Keratinocyte (primary cell): ENCODE results near the gene ZNF584. TPM values are rescaled to one million over a fixed set of nuclear protein-coding genes. Genes with fewer than 3 reads are reported as not detected.

Experiments used
- DNase-seq: peaks from one replicate; pipeline ENCODE4 v3.0.0-alpha.2; 2011; ENCODE audit warnings: low read depth, missing footprints, low spot score
- FAIRE-seq: peaks from 2 replicates; lab custom pipeline; 2011; peaks lifted over from hg19 to GRCh38; lab: Jason Lieb, UNC
- H2AFZ ChIP-seq: 2 replicates; pipeline ENCODE4 v1.6.0; 2012; ENCODE audit warnings: low read length, control low read depth, inconsistent platforms; ENCODE audit not compliant: control insufficient read depth
- H3K27ac ChIP-seq: 2 replicates; pipeline ENCODE4 v1.5.1; 2011; ENCODE audit warnings: low read length; ENCODE audit not compliant: control insufficient read depth, insufficient read depth
- H3K27me3 ChIP-seq: 3 replicates; pipeline ENCODE4 v1.6.0; 2011; ENCODE audit warnings: low read length; ENCODE audit not compliant: control insufficient read depth, insufficient read depth; ENCODE audit errors: extremely low read depth
- H3K36me3 ChIP-seq, 2 experiments: 2 replicates in 1 of 2; 3 replicates in 1 of 2; pipeline ENCODE4 v1.5.1; 2011; ENCODE audit warnings: low read length in 2 of 2, mild to moderate bottlenecking in 1 of 2; ENCODE audit not compliant: control insufficient read depth in 2 of 2, insufficient read depth in 2 of 2; ENCODE audit errors: extremely low read depth in 1 of 2
- H3K4me1 ChIP-seq: 3 replicates; pipeline ENCODE4 v1.5.1; 2011; ENCODE audit warnings: low read length; ENCODE audit not compliant: control insufficient read depth, insufficient read depth; ENCODE audit errors: extremely low read depth
- H3K4me2 ChIP-seq: 3 replicates; pipeline ENCODE4 v1.6.0; 2011; ENCODE audit warnings: low read depth, low read length; ENCODE audit not compliant: control insufficient read depth, insufficient read depth; ENCODE audit errors: extremely low read depth
- H3K4me3 ChIP-seq, 3 experiments: fragments of 200-600 bp in 1 of 3; sonication (generic) in 1 of 3; 2 replicates in 2 of 3; 3 replicates in 1 of 3; pipeline ENCODE4 v1.5.1; 2011 to 2016; ENCODE audit warnings: low read length in 3 of 3, mild to moderate bottlenecking in 3 of 3, control low read depth in 2 of 3, inconsistent platforms in 1 of 3, low read depth in 1 of 3, mixed read lengths in 1 of 3, mixed run types in 1 of 3, moderate library complexity in 1 of 3; ENCODE audit not compliant: control insufficient read depth in 2 of 3, insufficient read depth in 2 of 3; ENCODE audit errors: extremely low read depth in 1 of 3
- H3K79me2 ChIP-seq: 2 replicates; pipeline ENCODE4 v1.6.0; 2012; ENCODE audit warnings: low read length; ENCODE audit not compliant: control insufficient read depth, insufficient read depth
- H3K9ac ChIP-seq: 3 replicates; pipeline ENCODE4 v1.6.0; 2011; ENCODE audit warnings: low read length; ENCODE audit not compliant: control insufficient read depth, insufficient read depth; ENCODE audit errors: extremely low read depth
- H3K9me1 ChIP-seq: 3 replicates; pipeline ENCODE4 v1.6.0; 2011; ENCODE audit warnings: low read length; ENCODE audit not compliant: control insufficient read depth, insufficient read depth; ENCODE audit errors: extremely low read depth
- H3K9me3 ChIP-seq: 2 replicates; pipeline ENCODE4 v1.5.1; 2012; ENCODE audit warnings: low read depth, low read length; ENCODE audit not compliant: control insufficient read depth
- H4K20me1 ChIP-seq: 3 replicates; pipeline ENCODE4 v1.6.0; 2011; ENCODE audit warnings: low read length; ENCODE audit not compliant: control insufficient read depth, insufficient read depth; ENCODE audit errors: extremely low read depth
- CTCF ChIP-seq, 3 experiments: IDR thresholded peaks in 1 of 3; conservative IDR thresholded peaks in 1 of 3; optimal IDR thresholded peaks in 1 of 3; 2 replicates in 2 of 3; 3 replicates in 1 of 3; pipeline versions ENCODE3 to v1.5.1; 2011; ENCODE audit warnings: low read length in 3 of 3, mild to moderate bottlenecking in 3 of 3, moderate library complexity in 2 of 3, control low read depth in 1 of 3, inconsistent platforms in 1 of 3; ENCODE audit not compliant: insufficient read depth in 2 of 3; ENCODE audit errors: extremely low read depth in 1 of 3
- EZH2 ChIP-seq: IDR thresholded peaks from one replicate; pipeline ENCODE4 v1.6.1; 2012; ENCODE audit warnings: inconsistent platforms, mild to moderate bottlenecking, low read length, moderate library complexity
- dilution Hi-C: fragments of 300-500 bp; cut with MboI; formaldehyde crosslinking; loops from one replicate; pipeline ENCODE4 v1.7.0; 2020; ENCODE audit warnings: low sequenced_read_pairs; ENCODE audit not compliant: extremely low pct_ligation_motif_present
- polyA plus RNA-seq, 5 experiments: library from polyadenylated mRNA; depleted of rRNA in 3 of 5; stranded (reverse) in 3 of 5; stranded (forward) in 1 of 5; unstranded in 1 of 5; fragments of >200 nt; gene quantifications; 1 replicate in 1 of 5; 2 replicates in 3 of 5; 3 replicates in 1 of 5; pipeline versions ENCODE4 v1.2.1 to v1.2.3, GENCODE V29; 2011 to 2012; ENCODE audit warnings: missing spikeins in 2 of 5, low read depth in 1 of 5, low replicate concordance in 1 of 5

Gene ZNF584
- polyA plus RNA-seq, 1 donor (not counting 4 experiments of a cell fraction or from before 2014, with no cell fraction given) = 12.2 TPM

- dilution Hi-C loops = no loop called here
- H3K4me1 ChIP-seq = peaks cover 32% of the 10 kb centered on the region
- no peak for FAIRE-seq
These were observed 23.0 kb upstream of the ZNF584 start for GRCh38 chr19:58385313-58385890.

DNA sequence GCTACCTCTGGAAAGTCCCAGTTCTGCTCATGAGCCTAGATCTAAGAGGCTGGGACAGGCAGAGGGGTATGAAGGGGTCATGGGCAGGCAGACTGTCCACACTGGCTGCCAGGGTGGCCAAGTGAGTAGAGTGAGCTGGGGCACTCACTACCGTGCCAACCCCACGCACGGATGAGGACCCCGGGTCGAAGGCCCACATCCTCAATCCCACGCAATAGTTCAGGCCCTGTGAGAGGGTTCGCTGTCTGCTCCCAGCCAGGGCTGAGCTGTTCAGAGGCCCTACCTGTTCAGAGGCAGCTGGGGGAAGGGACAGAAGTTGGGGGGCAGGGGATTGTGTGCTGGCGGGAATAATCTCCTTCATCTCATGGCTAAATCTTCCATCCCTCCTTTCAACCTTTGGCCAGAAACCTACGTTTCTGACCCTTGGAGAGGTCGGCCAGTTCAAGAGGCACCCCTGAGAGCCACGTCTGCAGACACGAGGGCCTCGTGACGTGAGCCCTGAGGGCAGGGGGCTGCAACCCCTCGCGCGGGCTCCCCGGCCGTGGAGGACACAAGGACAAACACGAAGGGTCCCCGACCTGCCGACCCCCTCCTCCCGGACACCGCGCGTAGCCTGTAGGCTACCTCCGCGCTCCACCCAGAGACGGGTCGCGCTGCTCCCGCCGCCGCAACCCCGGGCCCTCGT, 22.4 kb upstream of the ZNF584 start:
- H3K4me3 ChIP-seq = peak overlapping the region; percentile 77 to 91 (median 89)
- peak overlapping the region; percentile 99 for H3K9ac ChIP-seq
- DNase-seq (no peak), FAIRE-seq (no peak)
- peak overlapping the region; percentile 97 for H3K4me2 ChIP-seq
- peak overlapping the region; percentile 98 for H3K27ac ChIP-seq
- TF ChIP-seq CTCF (optimal IDR thresholded peaks at IDR 0.05 in 1 of 3, IDR thresholded peaks at IDR 0.05 in 1 of 3, conservative IDR thresholded peaks at IDR 0.05 in 1 of 3; ENCODE audit: extremely low read depth in 1 of 3, insufficient read depth in 2 of 3, low read length in 3 of 3) (no peak), EZH2 (no peak)
- H3K36me3 ChIP-seq = peaks cover 7 to 24% of the 10 kb centered on the region in 2 experiments
- H4K20me1 ChIP-seq = peaks cover 11% of the 10 kb centered on the region
- H3K9me1 ChIP-seq = no peaks in the 10 kb centered on the region
- no peaks in the 10 kb centered on the region for H3K9me3 ChIP-seq
- H3K27me3 ChIP-seq = no peaks in the 10 kb centered on the region
- dilution Hi-C loops = no loop called here
- H2AFZ ChIP-seq = peak overlapping the region; percentile 74
- H3K79me2 ChIP-seq = peaks cover 56% of the 10 kb centered on the region
- H3K4me1 ChIP-seq = peaks cover 35% of the 10 kb centered on the region

More at GRCh38 chr19:58385313-58385890, 23.0 kb upstream of the ZNF584 start:
- Histone ChIP-seq H3K9me1 (no peaks in the 10 kb centered on the region), H3K4me2 (peak overlapping the region; percentile 97), H3K9me3 (no peaks in the 10 kb centered on the region), H3K27me3 (no peaks in the 10 kb centered on the region), H4K20me1 (peaks cover 5% of the 10 kb centered on the region), H3K4me3 (peak overlapping the region; percentile 77 to 91 (median 89)), H3K9ac (peak overlapping the region; percentile 99), H2AFZ (no peak overlapping the region), H3K36me3 (peaks cover 3 to 18% of the 10 kb centered on the region in 2 experiments), H3K27ac (peak overlapping the region; percentile 98), H3K79me2 (peaks cover 50% of the 10 kb centered on the region)
- no peak for TF ChIP-seq EZH2
- no peak for TF ChIP-seq CTCF (optimal IDR thresholded peaks at IDR 0.05 in 1 of 3, IDR thresholded peaks at IDR 0.05 in 1 of 3, conservative IDR thresholded peaks at IDR 0.05 in 1 of 3; ENCODE audit: extremely low read depth in 1 of 3, insufficient read depth in 2 of 3, low read length in 3 of 3)
- no peak for DNase-seq
